ENCODE measurements around the gene OSBPL1A.
"Not testable (repeated sequence)": the region's sequence is repeated elsewhere in the genome, so short reads cannot be mapped to it uniquely, and the experiment has no call there.

Gene OSBPL1A

GRCh38 chr18:24398540-24398939 is 916 bp upstream of the OSBPL1A start:
- FAIRE-seq: no peak
- no peak for DNase-seq (ENCODE audit: insufficient read length, low spot score)

GRCh38 chr18:24397131-24397693 is 412 bp downstream of the OSBPL1A start:
- DNase-seq (ENCODE audit: insufficient read length, low spot score) (peak; percentile 13), FAIRE-seq (no peak)

- DNase-seq (ENCODE audit: insufficient read length, low spot score) (no peak), FAIRE-seq (no peak)
Observed at GRCh38 chr18:24396082-24396633, 1.5 kb downstream of the OSBPL1A start.

GRCh38 chr18:24395049-24395795 is 2.4 kb downstream of the OSBPL1A start:
- no peak for FAIRE-seq
- DNase-seq (ENCODE audit: insufficient read length, low spot score): no peak

- no peak for FAIRE-seq
Observed at GRCh38 chr18:24388957-24389356, 8.7 kb downstream of the OSBPL1A start.

GRCh38 chr18:24386681-24387080 is 10.9 kb downstream of the OSBPL1A start:
- no peak for DNase-seq (ENCODE audit: insufficient read length, low spot score)
- FAIRE-seq: no peak

More at GRCh38 chr18:24388957-24389356, 8.7 kb downstream of the OSBPL1A start:
- DNase-seq (ENCODE audit: insufficient read length, low spot score): no peak

- FAIRE-seq: no peak
Observed at GRCh38 chr18:24381126-24381525, 16.5 kb downstream of the OSBPL1A start.

GRCh38 chr18:24380163-24380747 is 17.4 kb downstream of the OSBPL1A start:
- DNase-seq (ENCODE audit: insufficient read length, low spot score): no peak
- FAIRE-seq: no peak

More at GRCh38 chr18:24381126-24381525, 16.5 kb downstream of the OSBPL1A start:
- DNase-seq (ENCODE audit: insufficient read length, low spot score): no peak

- DNase-seq (ENCODE audit: insufficient read length, low spot score): no peak
- no peak for FAIRE-seq
Observed at GRCh38 chr18:24378598-24378997, 19.0 kb downstream of the OSBPL1A start.

- not testable (repeated sequence) for FAIRE-seq
Observed at GRCh38 chr18:24376531-24376930, 21.1 kb downstream of the OSBPL1A start.

GRCh38 chr18:24373328-24373727 is 24.3 kb downstream of the OSBPL1A start:
- no peak for DNase-seq (ENCODE audit: insufficient read length, low spot score)
- FAIRE-seq: no peak

More at GRCh38 chr18:24376531-24376930, 21.1 kb downstream of the OSBPL1A start:
- not testable (repeated sequence) for DNase-seq (ENCODE audit: insufficient read length, low spot score)

GRCh38 chr18:24372279-24372872 is 25.2 kb downstream of the OSBPL1A start:
- FAIRE-seq (no peak), DNase-seq (ENCODE audit: insufficient read length, low spot score) (no peak)

GRCh38 chr18:24370120-24370519 is 27.5 kb downstream of the OSBPL1A start:
- no peak for FAIRE-seq
- DNase-seq (ENCODE audit: insufficient read length, low spot score): no peak

- FAIRE-seq (no peak), DNase-seq (ENCODE audit: insufficient read length, low spot score) (no peak)
Observed at GRCh38 chr18:24369426-24369825, 28.2 kb downstream of the OSBPL1A start.

GRCh38 chr18:24368749-24369148 is 28.9 kb downstream of the OSBPL1A start:
- DNase-seq (ENCODE audit: insufficient read length, low spot score) (no peak), FAIRE-seq (no peak)

- DNase-seq (ENCODE audit: insufficient read length, low spot score): no peak
- no peak for FAIRE-seq
Observed at GRCh38 chr18:24366328-24366727, 31.3 kb downstream of the OSBPL1A start.

GRCh38 chr18:24364177-24364576 is 33.4 kb downstream of the OSBPL1A start:
- DNase-seq (ENCODE audit: insufficient read length, low spot score): no peak
- no peak for FAIRE-seq

- DNase-seq (ENCODE audit: insufficient read length, low spot score) (no peak), FAIRE-seq (no peak)
Observed at GRCh38 chr18:24362757-24363156, 34.9 kb downstream of the OSBPL1A start.

GRCh38 chr18:24359787-24360530 is 37.7 kb downstream of the OSBPL1A start:
- not testable (repeated sequence) for FAIRE-seq
- DNase-seq (ENCODE audit: insufficient read length, low spot score): peak; percentile 33

GRCh38 chr18:24354278-24354677 is 43.3 kb downstream of the OSBPL1A start:
- FAIRE-seq (no peak), DNase-seq (ENCODE audit: insufficient read length, low spot score) (no peak)

Data from HTR-8/SVneo (cell line).